ENCODE data around the gene CHRNA4.

Gene CHRNA4

GRCh38 chr20:63297371-63297781 lies 63.8 kb downstream of the CHRNA4 start:
- Mint-ChIP-seq H3K27me3 (peaks cover 35% of the 10 kb centered on the region), H3K27ac (no peak overlapping the region), H3K4me3 (no peak overlapping the region), H3K9me3 (peaks cover 9% of the 10 kb centered on the region), H3K36me3 (ENCODE audit: low read depth) (no peaks in the 10 kb centered on the region), H3K4me1 (ENCODE audit: low read depth) (no peaks in the 10 kb centered on the region)
- intact Hi-C loops (cut with micrococcal nuclease), result no loop called here

- H3K4me1 Mint-ChIP-seq (ENCODE audit: low read depth), result no peaks in the 10 kb centered on the region
Measured at GRCh38 chr20:63296531-63297299, 64.4 kb downstream of the CHRNA4 start.

GRCh38 chr20:63295846-63296245 lies 65.3 kb downstream of the CHRNA4 start:
- intact Hi-C loops (cut with micrococcal nuclease), result no loop called here
- H3K4me1 Mint-ChIP-seq (ENCODE audit: low read depth), result no peaks in the 10 kb centered on the region
- H3K27ac Mint-ChIP-seq, result no peak overlapping the region
- H3K27me3 Mint-ChIP-seq, result peaks cover 35% of the 10 kb centered on the region
- H3K4me3 Mint-ChIP-seq, result no peak overlapping the region
- no peaks in the 10 kb centered on the region for H3K36me3 Mint-ChIP-seq (ENCODE audit: low read depth)
- H3K9me3 Mint-ChIP-seq, result no peaks in the 10 kb centered on the region

More at GRCh38 chr20:63296531-63297299, 64.4 kb downstream of the CHRNA4 start:
- H3K27ac Mint-ChIP-seq, result no peak overlapping the region
- H3K36me3 Mint-ChIP-seq (ENCODE audit: low read depth), result no peaks in the 10 kb centered on the region
- intact Hi-C loops (cut with micrococcal nuclease), result no loop called here
- peaks cover 37% of the 10 kb centered on the region for H3K27me3 Mint-ChIP-seq
- H3K4me3 Mint-ChIP-seq, result no peak overlapping the region
- peaks cover 6% of the 10 kb centered on the region for H3K9me3 Mint-ChIP-seq

GRCh38 chr20:63295422-63295821 lies 65.7 kb downstream of the CHRNA4 start:
- no peaks in the 10 kb centered on the region for H3K4me1 Mint-ChIP-seq (ENCODE audit: low read depth)
- H3K27ac Mint-ChIP-seq, result no peak overlapping the region
- no peaks in the 10 kb centered on the region for H3K36me3 Mint-ChIP-seq (ENCODE audit: low read depth)
- intact Hi-C loops (cut with micrococcal nuclease), result no loop called here
- no peak overlapping the region for H3K4me3 Mint-ChIP-seq
- peaks cover 35% of the 10 kb centered on the region for H3K27me3 Mint-ChIP-seq
- H3K9me3 Mint-ChIP-seq, result no peaks in the 10 kb centered on the region

GRCh38 chr20:63295018-63295417 lies 66.1 kb downstream of the CHRNA4 start:
- intact Hi-C loops (cut with micrococcal nuclease), result no loop called here
- Mint-ChIP-seq H3K27me3 (peaks cover 35% of the 10 kb centered on the region), H3K4me3 (no peak overlapping the region), H3K4me1 (ENCODE audit: low read depth) (no peaks in the 10 kb centered on the region), H3K36me3 (ENCODE audit: low read depth) (no peaks in the 10 kb centered on the region), H3K9me3 (no peaks in the 10 kb centered on the region), H3K27ac (no peak overlapping the region)

GRCh38 chr20:63294536-63294900 lies 66.6 kb downstream of the CHRNA4 start:
- peaks cover 35% of the 10 kb centered on the region for H3K27me3 Mint-ChIP-seq
- no peak overlapping the region for H3K4me3 Mint-ChIP-seq
- no peak overlapping the region for H3K27ac Mint-ChIP-seq
- intact Hi-C loops (cut with micrococcal nuclease), result no loop called here
- no peaks in the 10 kb centered on the region for H3K9me3 Mint-ChIP-seq
- peaks cover 2% of the 10 kb centered on the region for H3K36me3 Mint-ChIP-seq (ENCODE audit: low read depth)
- no peaks in the 10 kb centered on the region for H3K4me1 Mint-ChIP-seq (ENCODE audit: low read depth)

GRCh38 chr20:63293871-63294535 lies 67.1 kb downstream of the CHRNA4 start:
- Mint-ChIP-seq H3K4me1 (ENCODE audit: low read depth) (no peaks in the 10 kb centered on the region), H3K27me3 (peaks cover 35% of the 10 kb centered on the region), H3K27ac (no peak overlapping the region), H3K36me3 (ENCODE audit: low read depth) (peaks cover 7% of the 10 kb centered on the region), H3K4me3 (no peak overlapping the region), H3K9me3 (no peaks in the 10 kb centered on the region)
- intact Hi-C loops (cut with micrococcal nuclease), result no loop called here

- Mint-ChIP-seq H3K4me1 (ENCODE audit: low read depth) (no peaks in the 10 kb centered on the region), H3K27ac (no peak overlapping the region), H3K9me3 (no peaks in the 10 kb centered on the region), H3K4me3 (no peak overlapping the region), H3K36me3 (ENCODE audit: low read depth) (peaks cover 13% of the 10 kb centered on the region), H3K27me3 (peaks cover 35% of the 10 kb centered on the region)
- intact Hi-C loops (cut with micrococcal nuclease), result no loop called here
Measured at GRCh38 chr20:63293456-63293855, 67.7 kb downstream of the CHRNA4 start.

Measured in dendritic cell treated with granulocyte-macrophage colony-stimulating factor and Interleukin-4, amounts not matched to agents 40 ng/mL and 50 ng/mL, for 4 days (primary cell).